Immature natural killer cell (primary cell): ENCODE data around the gene INCENP. TPM values are rescaled to one million over a fixed set of nuclear protein-coding genes. Genes with fewer than 3 reads are reported as not detected.

Source experiments
- DNase-seq, 3 donors: peaks; one replicate each; pipeline ENCODE4 v3.0.0; 2022; ENCODE audit warnings: mixed read lengths in 1 of 3
- H3K27ac Mint-ChIP-seq, 6 donors: one replicate each; pipeline ENCODE4 v1.8.0; 2020; ENCODE audit warnings: mixed read lengths in 6 of 6, mild to moderate bottlenecking in 5 of 6, inconsistent platforms in 4 of 6, moderate library complexity in 3 of 6
- H3K27me3 Mint-ChIP-seq, 3 donors: one replicate each; pipeline ENCODE4 v1.8.0; 2020 to 2021; ENCODE audit warnings: low read depth in 3 of 3, mild to moderate bottlenecking in 3 of 3, mixed read lengths in 3 of 3, moderate library complexity in 3 of 3, inconsistent platforms in 1 of 3
- H3K36me3 Mint-ChIP-seq, 3 donors: one replicate each; pipeline ENCODE4 v1.8.0; 2020; ENCODE audit warnings: mixed read lengths in 3 of 3, inconsistent platforms in 2 of 3, mild to moderate bottlenecking in 2 of 3
- H3K4me1 Mint-ChIP-seq, 2 donors: one replicate each; pipeline ENCODE4 v1.8.0; 2020; ENCODE audit warnings: inconsistent platforms in 2 of 2, mild to moderate bottlenecking in 2 of 2, mixed read lengths in 2 of 2, moderate library complexity in 1 of 2
- H3K4me3 Mint-ChIP-seq, 5 donors: one replicate each; pipeline ENCODE4 v1.8.0; 2020; ENCODE audit warnings: mild to moderate bottlenecking in 5 of 5, mixed read lengths in 5 of 5, inconsistent platforms in 3 of 5, moderate library complexity in 3 of 5
- H3K9me3 Mint-ChIP-seq, 6 donors: one replicate each; pipeline ENCODE4 v1.8.0; 2020; ENCODE audit warnings: mild to moderate bottlenecking in 6 of 6, mixed read lengths in 6 of 6, inconsistent platforms in 4 of 6, moderate library complexity in 3 of 6
- polyA plus RNA-seq, 3 donors: library from polyadenylated mRNA; unstranded; fragments of 300-500 nt; fragmentation: Illumina TruSeq; gene quantifications; one replicate each; pipeline ENCODE4 v1.2.3, GENCODE V29; 2021

INCENP gene
- polyA plus RNA-seq, 3 donors from 2014 or later, result 1.9 to 3.1 (median 2.7) TPM

GRCh38 chr11:62149986-62150886 lies 26.4 kb downstream of the INCENP start:
- no peak for DNase-seq
- Mint-ChIP-seq H3K36me3 (peaks cover 16 to 47% (median 26%) of the 10 kb centered on the region in 3 donors), H3K9me3 (no peaks in the 10 kb centered on the region), H3K27ac (no peak overlapping the region), H3K27me3 (peaks cover 0 to 3% (median 0%) of the 10 kb centered on the region in 3 donors), H3K4me1 (no peaks in the 10 kb centered on the region), H3K4me3 (no peak overlapping the region)

- H3K9me3 Mint-ChIP-seq, result no peaks in the 10 kb centered on the region
- DNase-seq, result no peak
- no peaks in the 10 kb centered on the region for H3K4me1 Mint-ChIP-seq
- H3K27ac Mint-ChIP-seq, result no peak overlapping the region
- H3K27me3 Mint-ChIP-seq, result peaks cover 0 to 3% (median 0%) of the 10 kb centered on the region in 3 donors
- H3K36me3 Mint-ChIP-seq, result peaks cover 16 to 44% (median 25%) of the 10 kb centered on the region in 3 donors
- H3K4me3 Mint-ChIP-seq, result no peak overlapping the region
Observed at GRCh38 chr11:62150887-62151736, 27.3 kb downstream of the INCENP start.

DNA sequence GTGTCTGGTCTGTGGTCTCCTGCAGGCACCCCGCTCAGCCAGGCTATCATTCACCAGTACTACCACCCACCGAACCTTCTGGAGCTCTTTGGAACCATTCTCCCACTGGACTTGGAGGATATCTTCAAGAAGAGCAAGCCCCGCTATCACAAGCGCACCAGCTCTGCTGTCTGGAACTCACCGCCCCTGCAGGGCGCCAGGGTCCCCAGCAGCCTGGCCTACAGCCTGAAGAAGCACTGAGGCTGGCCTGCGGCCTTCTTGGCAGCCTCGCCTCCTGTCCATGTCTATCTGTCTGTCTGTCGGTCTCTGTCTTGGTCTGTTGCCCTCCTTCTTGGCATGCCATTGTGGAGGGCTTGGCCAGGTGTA lies 27.9 kb downstream of the INCENP start:
- Mint-ChIP-seq H3K36me3 (peaks cover 16 to 39% (median 20%) of the 10 kb centered on the region in 3 donors), H3K4me3 (no peak overlapping the region), H3K27me3 (peaks cover 0 to 1% (median 0%) of the 10 kb centered on the region in 3 donors), H3K9me3 (no peaks in the 10 kb centered on the region), H3K4me1 (no peaks in the 10 kb centered on the region), H3K27ac (no peak overlapping the region)
- DNase-seq, result no peak

GRCh38 chr11:62152245-62153086 lies 28.7 kb downstream of the INCENP start:
- Mint-ChIP-seq H3K4me3 (no peak overlapping the region), H3K4me1 (no peaks in the 10 kb centered on the region), H3K36me3 (peaks cover 14 to 32% (median 16%) of the 10 kb centered on the region in 3 donors), H3K27ac (no peak overlapping the region), H3K9me3 (no peaks in the 10 kb centered on the region), H3K27me3 (peaks cover 0 to 1% (median 0%) of the 10 kb centered on the region in 3 donors)
- no peak for DNase-seq

DNA sequence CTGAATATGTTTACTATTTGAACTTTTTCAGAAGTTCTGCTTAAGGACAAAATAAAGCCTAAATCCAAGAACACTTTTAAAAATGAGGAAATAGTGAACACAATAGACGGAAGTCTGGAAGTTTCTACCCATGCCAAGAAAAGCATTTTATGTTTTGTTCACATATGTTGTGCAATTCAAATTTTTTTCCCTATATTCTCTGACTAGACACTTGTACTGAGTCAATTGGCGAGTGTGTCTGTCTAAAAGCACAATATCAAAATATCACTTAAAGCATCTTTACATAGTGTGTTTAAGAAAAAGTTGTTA lies 29.2 kb downstream of the INCENP start:
- Mint-ChIP-seq H3K4me3 (no peak overlapping the region), H3K27ac (no peak overlapping the region), H3K36me3 (peaks cover 11 to 29% (median 16%) of the 10 kb centered on the region in 3 donors), H3K9me3 (no peaks in the 10 kb centered on the region), H3K4me1 (no peaks in the 10 kb centered on the region), H3K27me3 (peaks cover 0 to 1% (median 0%) of the 10 kb centered on the region in 3 donors)
- DNase-seq, result no peak

DNA sequence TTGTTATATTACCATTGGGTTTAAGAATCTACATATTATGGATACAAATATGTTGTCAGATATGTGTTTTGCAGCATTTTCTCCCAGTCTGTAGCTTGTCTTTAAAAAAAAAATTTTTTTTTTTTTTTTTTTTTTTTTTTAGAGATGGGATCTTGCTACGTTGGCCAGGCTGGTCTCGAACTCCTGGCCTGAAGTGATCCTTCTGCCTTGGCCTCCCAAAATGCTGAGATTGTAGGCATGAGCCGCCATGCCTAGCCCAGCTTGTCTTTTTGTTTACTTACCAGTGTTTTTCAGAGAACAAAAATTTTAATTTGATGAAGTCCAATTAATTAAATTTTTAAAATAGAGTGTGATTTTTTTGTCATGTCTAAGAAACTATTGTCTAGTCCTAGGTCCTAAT lies 29.8 kb downstream of the INCENP start:
- no peaks in the 10 kb centered on the region for H3K9me3 Mint-ChIP-seq
- H3K27ac Mint-ChIP-seq, result no peak overlapping the region
- H3K4me3 Mint-ChIP-seq, result no peak overlapping the region
- H3K27me3 Mint-ChIP-seq, result peaks cover 0 to 1% (median 0%) of the 10 kb centered on the region in 3 donors
- peaks cover 11 to 29% (median 16%) of the 10 kb centered on the region in 3 donors for H3K36me3 Mint-ChIP-seq
- H3K4me1 Mint-ChIP-seq, result no peaks in the 10 kb centered on the region
- DNase-seq, result no peak

- H3K27ac Mint-ChIP-seq, result no peak overlapping the region
- no peaks in the 10 kb centered on the region for H3K9me3 Mint-ChIP-seq
- H3K36me3 Mint-ChIP-seq, result peaks cover 6 to 13% (median 7%) of the 10 kb centered on the region in 3 donors
- peaks cover 0 to 13% (median 3%) of the 10 kb centered on the region in 3 donors for H3K27me3 Mint-ChIP-seq
- no peak for DNase-seq
- no peaks in the 10 kb centered on the region for H3K4me1 Mint-ChIP-seq
- H3K4me3 Mint-ChIP-seq, result no peak overlapping the region
Observed at GRCh38 chr11:62157603-62158002, 33.8 kb downstream of the INCENP start.

GRCh38 chr11:62166371-62166770 lies 42.6 kb downstream of the INCENP start:
- Mint-ChIP-seq H3K4me3 (no peak overlapping the region), H3K27ac (no peak overlapping the region), H3K36me3 (no peaks in the 10 kb centered on the region), H3K9me3 (no peaks in the 10 kb centered on the region), H3K27me3 (peaks cover 1 to 14% (median 5%) of the 10 kb centered on the region in 3 donors), H3K4me1 (no peaks in the 10 kb centered on the region)
- no peak for DNase-seq

- Mint-ChIP-seq H3K4me1 (no peaks in the 10 kb centered on the region), H3K4me3 (no peak overlapping the region), H3K9me3 (no peaks in the 10 kb centered on the region), H3K27ac (no peak overlapping the region), H3K36me3 (no peaks in the 10 kb centered on the region), H3K27me3 (peaks cover 1 to 12% (median 5%) of the 10 kb centered on the region in 3 donors)
- DNase-seq, result no peak
Observed at GRCh38 chr11:62169448-62169847, 45.6 kb downstream of the INCENP start.

GRCh38 chr11:62169935-62170334 lies 46.1 kb downstream of the INCENP start:
- no peak overlapping the region for H3K4me3 Mint-ChIP-seq
- H3K9me3 Mint-ChIP-seq, result no peaks in the 10 kb centered on the region
- DNase-seq, result no peak
- H3K27me3 Mint-ChIP-seq, result peaks cover 1 to 9% (median 5%) of the 10 kb centered on the region in 3 donors
- H3K36me3 Mint-ChIP-seq, result no peaks in the 10 kb centered on the region
- H3K4me1 Mint-ChIP-seq, result no peaks in the 10 kb centered on the region
- no peak overlapping the region for H3K27ac Mint-ChIP-seq

- no peak overlapping the region for H3K4me3 Mint-ChIP-seq
- H3K4me1 Mint-ChIP-seq, result no peaks in the 10 kb centered on the region
- no peaks in the 10 kb centered on the region for H3K36me3 Mint-ChIP-seq
- peak; percentile 12 to 43 (median 38) for DNase-seq
- H3K9me3 Mint-ChIP-seq, result no peaks in the 10 kb centered on the region
- H3K27ac Mint-ChIP-seq, result no peak overlapping the region
- peaks cover 0 to 9% (median 3%) of the 10 kb centered on the region in 3 donors for H3K27me3 Mint-ChIP-seq
Observed at GRCh38 chr11:62171261-62171723, 47.5 kb downstream of the INCENP start.

- no peaks in the 10 kb centered on the region for H3K36me3 Mint-ChIP-seq
- H3K9me3 Mint-ChIP-seq, result no peaks in the 10 kb centered on the region
- no peak overlapping the region for H3K27ac Mint-ChIP-seq
- no peak for DNase-seq
- H3K27me3 Mint-ChIP-seq, result peaks cover 3 to 9% (median 3%) of the 10 kb centered on the region in 3 donors
- no peaks in the 10 kb centered on the region for H3K4me1 Mint-ChIP-seq
- no peak overlapping the region for H3K4me3 Mint-ChIP-seq
Observed at GRCh38 chr11:62172294-62172693, 48.5 kb downstream of the INCENP start.

DNA sequence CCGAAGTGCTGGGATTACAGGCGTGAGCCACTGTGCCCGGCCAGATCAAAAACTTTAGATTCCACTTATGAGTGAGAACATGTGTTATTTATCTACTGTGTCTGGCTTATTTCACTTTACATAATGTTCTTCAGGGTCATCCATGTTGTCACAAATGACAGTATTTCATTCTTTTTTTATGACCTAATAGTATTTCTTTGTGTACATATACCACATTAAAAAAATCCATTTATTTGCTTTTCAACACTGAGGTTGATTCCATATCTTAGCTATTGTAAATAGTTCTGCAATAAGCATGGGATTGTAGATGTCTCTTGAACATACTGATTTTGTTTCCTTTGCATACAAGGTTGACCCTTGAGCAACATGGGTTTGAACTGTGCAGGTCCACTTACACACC lies 53.0 kb downstream of the INCENP start:
- Mint-ChIP-seq H3K9me3 (no peaks in the 10 kb centered on the region), H3K27ac (no peak overlapping the region), H3K27me3 (peaks cover 0 to 3% (median 0%) of the 10 kb centered on the region in 3 donors), H3K36me3 (no peaks in the 10 kb centered on the region), H3K4me1 (no peaks in the 10 kb centered on the region), H3K4me3 (no peak overlapping the region)
- no peak for DNase-seq
